K562 (cell line): ENCODE measurements around the gene ATP8B2. TPM values are rescaled to one million over a fixed set of nuclear protein-coding genes. Genes with fewer than 3 reads are reported as not detected.

Experiments used
- CBFA2T3 ChIP-seq: fragments of 450-650 bp; IDR thresholded peaks from 2 replicates; pipeline ENCODE4 v1.6.1; 2017
- EP400 ChIP-seq: fragments of 450-650 bp; IDR thresholded peaks from 2 replicates; pipeline ENCODE4 v1.6.1; 2017; ENCODE audit warnings: antibody characterized with exemption, mild to moderate bottlenecking, moderate library complexity
- FOSL1 ChIP-seq: fragments of 200-800 bp; sonication (Bioruptor generic); conservative IDR thresholded peaks from 2 replicates; pipeline ENCODE4 v1.6.1; 2016; ENCODE audit warnings: missing genetic modification characterization, missing compliant biosample characterization
- HDAC3 ChIP-seq: fragments of 450-650 bp; IDR thresholded peaks from 2 replicates; pipeline ENCODE4 v1.6.1; 2018; ENCODE audit warnings: borderline replicate concordance, mild to moderate bottlenecking, moderate library complexity; ENCODE audit not compliant: partially characterized antibody
- HDAC8 ChIP-seq: fragments of 450-650 bp; IDR thresholded peaks from 2 replicates; pipeline ENCODE4 v1.6.1; 2016; ENCODE audit warnings: mild to moderate bottlenecking, missing genetic modification characterization, moderate library complexity, missing compliant biosample characterization
- HLTF ChIP-seq: fragments of 450-650 bp; IDR thresholded peaks from 2 replicates; pipeline ENCODE4 v1.6.1; 2016
- KLF10 ChIP-seq: fragments of 250-450 bp; sonication (Bioruptor Pico); IDR thresholded peaks from 2 replicates; pipeline ENCODE4 v1.6.1; 2021; ENCODE audit warnings: matching md5 sums
- MAFF ChIP-seq: IDR thresholded peaks from 2 replicates; pipeline ENCODE4 v1.6.1; 2012; ENCODE audit warnings: low read length, improper control_type of control experiment
- MYBL2 ChIP-seq, 2 experiments: fragments of 450-650 bp in 1 of 2; sonication (generic) in 1 of 2; formaldehyde crosslinking in 1 of 2; IDR thresholded peaks; 2 replicates each; pipeline versions ENCODE4 v1.6.1 to v1.8.1; 2017 to 2022; ENCODE audit warnings: borderline replicate concordance in 1 of 2, inconsistent platforms in 1 of 2, low read depth in 1 of 2, mild to moderate bottlenecking in 1 of 2, missing genetic modification reagents in 1 of 2, moderate library complexity in 1 of 2
- NFATC3 ChIP-seq: fragments of 450-650 bp; IDR thresholded peaks from 2 replicates; pipeline ENCODE4 v1.6.1; 2017; ENCODE audit warnings: mild to moderate bottlenecking
- NFYB ChIP-seq: IDR thresholded peaks from 2 replicates; pipeline ENCODE4 v1.6.1; 2011; ENCODE audit warnings: mild to moderate bottlenecking, moderate library complexity; ENCODE audit not compliant: insufficient read length; ENCODE audit errors: extremely low read depth
- PRMT5 ChIP-seq: sonication (generic); formaldehyde crosslinking; IDR thresholded peaks from 2 replicates; pipeline ENCODE4 v1.5.0; 2020; ENCODE audit warnings: missing genetic modification reagents
- RBM39 ChIP-seq: fragments of 200-400 bp; formaldehyde crosslinking; optimal IDR thresholded peaks from 2 replicates; pipeline ENCODE3; 2018; ENCODE audit warnings: low read depth, low read length
- RCOR1 ChIP-seq, 2 experiments: IDR thresholded peaks; 2 replicates each; pipeline ENCODE4 v1.6.1; 2012; ENCODE audit warnings: low read depth in 2 of 2, low read length in 2 of 2, borderline replicate concordance in 1 of 2, improper control_type of control experiment in 1 of 2
- RNF2 ChIP-seq: sonication (generic); IDR thresholded peaks from 2 replicates; pipeline ENCODE4 v1.6.1; 2016
- SOX6 ChIP-seq: fragments of 450-650 bp; IDR thresholded peaks from 2 replicates; pipeline ENCODE4 v1.6.1; 2014; ENCODE audit warnings: mild to moderate bottlenecking
- SP1 ChIP-seq: sonication (generic); formaldehyde crosslinking; IDR thresholded peaks from 2 replicates; pipeline ENCODE4 v1.8.1; 2022; ENCODE audit warnings: mild to moderate bottlenecking, missing genetic modification reagents
- SRF ChIP-seq, 2 experiments: fragments of 250-450, 450-650 bp in 1 of 2; sonication (Bioruptor Pico) in 1 of 2; sonication (generic) in 1 of 2; formaldehyde crosslinking; IDR thresholded peaks; 2 replicates each; pipeline versions ENCODE4 v1.5.0 to v1.5.1; 2020 to 2022; ENCODE audit warnings: mild to moderate bottlenecking in 1 of 2, missing genetic modification reagents in 1 of 2
- TEAD4 ChIP-seq, 2 experiments: sonication (generic) in 1 of 2; formaldehyde crosslinking in 1 of 2; IDR thresholded peaks; 2 replicates each; pipeline versions ENCODE4 v1.6.1 to v1.8.0; 2012 to 2022; ENCODE audit warnings: borderline replicate concordance in 1 of 2, inconsistent platforms in 1 of 2, low read length in 1 of 2, mild to moderate bottlenecking in 1 of 2, missing genetic modification reagents in 1 of 2
- ZEB2 ChIP-seq: fragments of 450-650 bp; IDR thresholded peaks from 2 replicates; pipeline ENCODE4 v1.6.1; 2016
- ZFP30 ChIP-seq: fragments of 250-450 bp; sonication (Bioruptor Pico); IDR thresholded peaks from 2 replicates; pipeline ENCODE4 v1.8.0; 2022; ENCODE audit warnings: moderate library complexity, mild to moderate bottlenecking, inconsistent platforms, borderline replicate concordance
- ZNF75A ChIP-seq: fragments of 450-650 bp; formaldehyde crosslinking; IDR thresholded peaks from 2 replicates; pipeline ENCODE4 v1.4.0; 2020; ENCODE audit warnings: mild to moderate bottlenecking
- ZNF76 ChIP-seq: fragments of 250-450 bp; sonication (Bioruptor Pico); IDR thresholded peaks from 2 replicates; pipeline ENCODE4 v1.4.0; 2020; ENCODE audit warnings: mild to moderate bottlenecking, moderate library complexity, borderline replicate concordance
- ZSCAN32 ChIP-seq: fragments of 450-650 bp; formaldehyde crosslinking; IDR thresholded peaks from 2 replicates; pipeline ENCODE4 v1.4.0; 2020; ENCODE audit warnings: mild to moderate bottlenecking, moderate library complexity
- polyA plus RNA-seq, 8 experiments: library from polyadenylated mRNA; depleted of rRNA in 4 of 8; stranded (reverse) in 5 of 8; unstranded in 3 of 8; fragments of >200 nt; fragmentation: Nextera tagmentation in 2 of 8; fragmentation: Illumina TruSeq in 1 of 8; extraction: Ambion mirVana in 2 of 8; extraction: Trizol in 1 of 8; gene quantifications; 2 replicates each; pipeline versions ENCODE4 v1.2.1 to v1.2.3, GENCODE V29; 2011 to 2014; ENCODE audit warnings: inconsistent platforms in 1 of 8, missing spikeins in 1 of 8
- total RNA-seq, 7 experiments: library from RNA; depleted of rRNA in 6 of 7; stranded (reverse); fragments of >200 nt in 6 of 7; fragmentation: Illumina TruSeq in 2 of 7; extraction: Trizol in 2 of 7; gene quantifications; 2 replicates each; pipeline versions ENCODE4 v1.2.1 to v1.2.3, GENCODE V29; 2011 to 2021; ENCODE audit warnings: low replicate concordance in 1 of 7
- TF ChIP-seq, protein P1 (sequence below): sonication (generic); IDR thresholded peaks from 2 replicates; pipeline ENCODE4 v1.6.1; 2016
- TF ChIP-seq, protein P2 (sequence below): IDR thresholded peaks from 2 replicates; pipeline ENCODE4 v1.6.1; 2012; ENCODE audit warnings: low read depth, low read length, improper control_type of control experiment, borderline replicate concordance
- TF ChIP-seq, protein P3 (sequence below), 2 experiments: IDR thresholded peaks; 2 replicates each; pipeline ENCODE4 v1.6.1; 2011; ENCODE audit warnings: borderline replicate concordance in 1 of 2, control low read depth in 1 of 2, low read depth in 1 of 2, low read length in 1 of 2, mild to moderate bottlenecking in 1 of 2, mixed read lengths in 1 of 2, moderate library complexity in 1 of 2; ENCODE audit not compliant: insufficient read depth in 1 of 2, insufficient read length in 1 of 2, poor library complexity in 1 of 2, severe bottlenecking in 1 of 2; ENCODE audit errors: extremely low read depth in 1 of 2

ATP8B2 gene
- total and polyA plus RNA-seq, 9 of the 15 experiments (the other 6 are each of a cell fraction or from before 2014, with no cell fraction given) = 0.27 to 33.2 (median 18.4) TPM

DNA sequence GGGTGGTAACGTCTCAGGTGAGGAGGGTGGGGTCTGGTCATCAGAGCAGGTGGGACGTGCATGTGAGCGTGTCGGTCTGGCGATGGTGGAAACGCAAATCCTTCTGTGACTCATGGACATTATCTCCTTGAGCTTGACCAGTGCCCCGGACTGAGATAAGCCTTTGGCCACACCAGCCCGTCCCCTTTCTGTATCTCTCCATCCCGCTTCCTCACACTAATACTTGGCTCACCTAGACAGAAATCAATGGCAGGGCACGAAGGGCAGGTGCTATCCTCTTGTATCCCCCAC is 12.3 kb upstream of the ATP8B2 start (continued):
- TF ChIP-seq ZNF75A (CRISPR knock-in tag) (no peak), EP400 (peak; percentile 49), CBFA2T3 (peak; percentile 90), RCOR1 (IDR thresholded peaks at IDR 0.05; ENCODE audit: borderline replicate concordance in 1 of 2, low read depth in 2 of 2, low read length in 2 of 2) (peak in 1 of 2 experiments; percentile 95; a peak in 2 of 4 replicates), HLTF (no peak), RNF2 (0 out of 2 replicates have a peak, but pooled peaks have one; percentile 23), SOX6 (peak; percentile 79), SRF (CRISPR knock-in tag; IDR thresholded peaks at IDR 0.05) (no peak), SP1 (CRISPR knock-in tag) (0 out of 2 replicates have a peak, but pooled peaks have one; percentile 24), NFATC3 (no peak), PRMT5 (no peak), FOSL1 (peak; percentile 93), ZEB2 (peak; percentile 97), NFYB (no peak), KLF10 (no peak), ZNF76 (no peak), MAFF (no peak), HDAC8 (tag) (no peak), TEAD4 (IDR thresholded peaks at IDR 0.05; ENCODE audit: low read length) (peak; percentile 78), TEAD4 (CRISPR knock-in tag; IDR thresholded peaks at IDR 0.05; ENCODE audit: borderline replicate concordance) (no peak), ZSCAN32 (CRISPR knock-in tag) (no peak), ZFP30 (no peak), HDAC3 (peak; percentile 44), RBM39 (no peak), MYBL2 (IDR thresholded peaks at IDR 0.05; ENCODE audit: low read depth) (no peak), MYBL2 (CRISPR knock-in tag; IDR thresholded peaks at IDR 0.05; ENCODE audit: borderline replicate concordance) (no peak)
- TF ChIP-seq, protein P1, sequence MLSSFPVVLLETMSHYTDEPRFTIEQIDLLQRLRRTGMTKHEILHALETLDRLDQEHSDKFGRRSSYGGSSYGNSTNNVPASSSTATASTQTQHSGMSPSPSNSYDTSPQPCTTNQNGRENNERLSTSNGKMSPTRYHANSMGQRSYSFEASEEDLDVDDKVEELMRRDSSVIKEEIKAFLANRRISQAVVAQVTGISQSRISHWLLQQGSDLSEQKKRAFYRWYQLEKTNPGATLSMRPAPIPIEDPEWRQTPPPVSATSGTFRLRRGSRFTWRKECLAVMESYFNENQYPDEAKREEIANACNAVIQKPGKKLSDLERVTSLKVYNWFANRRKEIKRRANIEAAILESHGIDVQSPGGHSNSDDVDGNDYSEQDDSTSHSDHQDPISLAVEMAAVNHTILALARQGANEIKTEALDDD = no peak
- TF ChIP-seq, protein P2, sequence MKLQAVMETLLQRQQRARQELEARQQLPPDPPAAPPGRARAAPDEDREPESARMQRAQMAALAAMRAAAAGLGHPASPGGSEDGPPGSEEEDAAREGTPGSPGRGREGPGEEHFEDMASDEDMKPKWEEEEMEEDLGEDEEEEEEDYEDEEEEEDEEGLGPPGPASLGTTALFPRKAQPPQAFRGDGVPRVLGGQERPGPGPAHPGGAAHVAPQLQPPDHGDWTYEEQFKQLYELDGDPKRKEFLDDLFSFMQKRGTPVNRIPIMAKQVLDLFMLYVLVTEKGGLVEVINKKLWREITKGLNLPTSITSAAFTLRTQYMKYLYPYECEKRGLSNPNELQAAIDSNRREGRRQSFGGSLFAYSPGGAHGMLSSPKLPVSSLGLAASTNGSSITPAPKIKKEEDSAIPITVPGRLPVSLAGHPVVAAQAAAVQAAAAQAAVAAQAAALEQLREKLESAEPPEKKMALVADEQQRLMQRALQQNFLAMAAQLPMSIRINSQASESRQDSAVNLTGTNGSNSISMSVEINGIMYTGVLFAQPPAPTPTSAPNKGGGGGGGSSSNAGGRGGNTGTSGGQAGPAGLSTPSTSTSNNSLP = no peak
- TF ChIP-seq, protein P3, sequence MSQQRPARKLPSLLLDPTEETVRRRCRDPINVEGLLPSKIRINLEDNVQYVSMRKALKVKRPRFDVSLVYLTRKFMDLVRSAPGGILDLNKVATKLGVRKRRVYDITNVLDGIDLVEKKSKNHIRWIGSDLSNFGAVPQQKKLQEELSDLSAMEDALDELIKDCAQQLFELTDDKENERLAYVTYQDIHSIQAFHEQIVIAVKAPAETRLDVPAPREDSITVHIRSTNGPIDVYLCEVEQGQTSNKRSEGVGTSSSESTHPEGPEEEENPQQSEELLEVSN (IDR thresholded peaks at IDR 0.05; ENCODE audit: borderline replicate concordance in 1 of 2, extremely low read depth in 1 of 2, insufficient read depth in 1 of 2, insufficient read length in 1 of 2, low read depth in 1 of 2, low read length in 1 of 2, poor library complexity in 1 of 2, severe bottlenecking in 1 of 2) = peak in 1 of 2 experiments; percentile 10
